Caco-2 (cell line): ENCODE data around the gene PLPPR1. TPM values are rescaled to one million over a fixed set of nuclear protein-coding genes. Genes with fewer than 3 reads are reported as not detected.

Experiments
- BruUV-seq: library from RNA; stranded (reverse); fragments of 400-500 nt; replicated peaks from 2 replicates; lab custom pipeline; 2021; lab: Mats Ljungman, UMichigan
- CTCF ChIA-PET: fragments of 300-600 bp; sonication (Branson Sonifier 250); formaldehyde crosslinking; loops from one replicate; lab custom pipeline; 2022; ENCODE audit warnings: antibody characterized with exemption; lab: Charles Lee
- POLR2A ChIA-PET: fragments of 300-600 bp; sonication (Branson Sonifier 250); formaldehyde crosslinking; loops from one replicate; lab custom pipeline; 2022; ENCODE audit warnings: antibody characterized with exemption; lab: Charles Lee
- DNase-seq, 2 experiments: peaks; one replicate each; pipeline versions ENCODE4 v3.0.0 to v3.0.0-alpha.2; 2020 to 2022
- H3K27me3 ChIP-seq: replicated peaks from 2 replicates; pipeline ENCODE4 v1.6.0; 2011; ENCODE audit warnings: low read length; ENCODE audit not compliant: control insufficient read depth, insufficient read depth
- H3K36me3 ChIP-seq: 2 replicates; pipeline ENCODE4 v1.5.1; 2011; ENCODE audit warnings: low read length; ENCODE audit not compliant: control insufficient read depth, insufficient read depth
- H3K4me1 ChIP-seq: fragments of 250-450 bp; sonication (Bioruptor Pico); 2 replicates; pipeline ENCODE4 v1.5.1; 2020; ENCODE audit warnings: mild to moderate bottlenecking
- H3K4me3 ChIP-seq: 2 replicates; pipeline ENCODE4 v1.5.1; 2011; ENCODE audit warnings: low read depth, mild to moderate bottlenecking, control low read depth, low read length
- H3K9me3 ChIP-seq: fragments of 250-450 bp; sonication (Bioruptor Pico); 2 replicates; pipeline ENCODE4 v1.5.1; 2020; ENCODE audit warnings: mild to moderate bottlenecking, moderate library complexity
- H3K27ac Mint-ChIP-seq: one replicate; pipeline ENCODE4 v1.8.0; 2022; ENCODE audit warnings: mixed read lengths; ENCODE audit not compliant: unreplicated experiment
- H3K27me3 Mint-ChIP-seq: one replicate; pipeline ENCODE4 v1.8.0; 2022; ENCODE audit warnings: mixed read lengths; ENCODE audit not compliant: insufficient read depth, unreplicated experiment
- H3K36me3 Mint-ChIP-seq: one replicate; pipeline ENCODE4 v1.8.0; 2022; ENCODE audit warnings: mild to moderate bottlenecking, mixed read lengths; ENCODE audit not compliant: insufficient read depth, unreplicated experiment
- H3K4me1 Mint-ChIP-seq: one replicate; pipeline ENCODE4 v1.8.0; 2022; ENCODE audit warnings: low read depth, mixed read lengths; ENCODE audit not compliant: unreplicated experiment
- H3K4me3 Mint-ChIP-seq: one replicate; pipeline ENCODE4 v1.8.0; 2022; ENCODE audit warnings: mild to moderate bottlenecking, moderate library complexity, mixed read lengths; ENCODE audit not compliant: unreplicated experiment
- H3K9me3 Mint-ChIP-seq: one replicate; pipeline ENCODE4 v1.8.0; 2022; ENCODE audit warnings: mixed read lengths; ENCODE audit not compliant: unreplicated experiment
- CTCF ChIP-seq, 2 experiments: fragments of 200-600 bp in 1 of 2; IDR thresholded peaks; 1 replicate in 1 of 2; 2 replicates in 1 of 2; pipeline versions ENCODE4 v1.5.1 to v1.8.0; 2011 to 2022; ENCODE audit warnings: antibody characterized with exemption in 1 of 2, control low read depth in 1 of 2, inconsistent platforms in 1 of 2, low read depth in 1 of 2, low read length in 1 of 2, mild to moderate bottlenecking in 1 of 2, moderate library complexity in 1 of 2; ENCODE audit not compliant: insufficient read depth in 1 of 2, severe bottlenecking in 1 of 2, unreplicated experiment in 1 of 2
- intact Hi-C: fragments of 100-400 bp; cut with micrococcal nuclease; formaldehyde crosslinking; loops from one replicate; pipeline ENCODE4 v1.10.0; 2022; ENCODE audit not compliant: unreplicated experiment
- total RNA-seq: library from RNA; stranded (reverse); gene quantifications from 2 replicates; pipeline ENCODE4 v1.2.3, GENCODE V29; 2022

PLPPR1 gene
- total RNA-seq, 1 experiment from 2014 or later: not detected

GRCh38 chr9:101372327-101373118, 344.0 kb downstream of the PLPPR1 start:
- H3K27me3 Mint-ChIP-seq: no peaks in the 10 kb centered on the region
- H3K4me3 Mint-ChIP-seq: no peak overlapping the region
- H3K4me3 ChIP-seq: no peak overlapping the region
- DNase-seq: no peak
- no TSS peak for BruUV-seq
- POLR2A ChIA-PET: interaction anchor here (0.7 kb wide), 1 partner anchor 9 kb away, joined by 13 read pairs; no protein-coding TSS in a partner anchor
- H3K4me1 ChIP-seq: peaks cover 15% of the 10 kb centered on the region
- no peaks in the 10 kb centered on the region for H3K27me3 ChIP-seq
- no peak overlapping the region for H3K27ac Mint-ChIP-seq
- H3K36me3 Mint-ChIP-seq: no peaks in the 10 kb centered on the region
- CTCF ChIA-PET: interaction anchor here (0.7 kb wide), 1 partner anchor 664 kb away, joined by 10 read pairs; no protein-coding TSS in a partner anchor
- no peaks in the 10 kb centered on the region for H3K9me3 ChIP-seq
- no peak for TF ChIP-seq CTCF (IDR thresholded peaks at IDR 0.05; ENCODE audit: insufficient read depth in 1 of 2, low read depth in 1 of 2, low read length in 1 of 2, severe bottlenecking in 1 of 2, unreplicated experiment in 1 of 2)
- peaks cover 16% of the 10 kb centered on the region for H3K9me3 Mint-ChIP-seq
- intact Hi-C loops: no loop called here
- H3K4me1 Mint-ChIP-seq: peaks cover 7% of the 10 kb centered on the region
- H3K36me3 ChIP-seq: no peaks in the 10 kb centered on the region
